Gastroesophageal sphincter (tissue), 3 donors: ENCODE results near the gene RPS6KB1.
"Not testable (repeated sequence)": the region's sequence is repeated elsewhere in the genome, so short reads cannot be mapped to it uniquely, and the experiment has no call there.

ENCODE experiments used
- EP300 ChIP-seq: sonication (generic); formaldehyde crosslinking; IDR thresholded peaks from one replicate; pipeline ENCODE4 v1.6.1; 2017; ENCODE audit warnings: antibody characterized with exemption, mild to moderate bottlenecking
- POLR2A ChIP-seq, 2 donors: fragments of 450-650 bp; IDR thresholded peaks; one replicate each; pipeline ENCODE4 v1.6.1; 2017; ENCODE audit warnings: antibody characterized with exemption in 2 of 2, mild to moderate bottlenecking in 2 of 2, moderate library complexity in 1 of 2
- TF ChIP-seq, protein P1 (sequence below), 4 experiments: fragments of 200-600 bp in 2 of 4; fragments of 450-650 bp in 2 of 4; sonication (generic) in 1 of 4; IDR thresholded peaks; one replicate each; pipeline ENCODE4 v1.5.1; 2017 to 2019; ENCODE audit warnings: antibody characterized with exemption in 4 of 4, mild to moderate bottlenecking in 2 of 4, moderate library complexity in 2 of 4

DNA sequence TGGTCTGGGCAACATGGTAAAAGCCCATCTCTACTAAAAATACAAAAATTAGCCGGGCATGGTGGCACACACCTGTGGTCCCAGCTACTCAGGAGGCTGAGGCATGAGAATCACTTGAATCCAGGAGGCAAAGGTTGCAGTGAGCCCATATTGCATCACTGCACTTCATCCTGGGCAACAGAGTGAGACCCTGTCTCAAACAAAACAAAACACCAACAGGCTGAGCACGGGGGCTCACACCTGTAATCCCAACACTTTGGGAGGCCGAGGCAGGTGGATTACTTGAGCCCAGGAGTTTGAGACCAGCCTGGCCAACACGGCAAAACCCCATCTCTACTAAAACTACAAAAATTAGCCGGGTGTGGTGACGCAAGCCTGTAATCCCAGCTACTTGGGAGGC is 82.2 kb downstream of the RPS6KB1 start:
- TF ChIP-seq, protein P1, sequence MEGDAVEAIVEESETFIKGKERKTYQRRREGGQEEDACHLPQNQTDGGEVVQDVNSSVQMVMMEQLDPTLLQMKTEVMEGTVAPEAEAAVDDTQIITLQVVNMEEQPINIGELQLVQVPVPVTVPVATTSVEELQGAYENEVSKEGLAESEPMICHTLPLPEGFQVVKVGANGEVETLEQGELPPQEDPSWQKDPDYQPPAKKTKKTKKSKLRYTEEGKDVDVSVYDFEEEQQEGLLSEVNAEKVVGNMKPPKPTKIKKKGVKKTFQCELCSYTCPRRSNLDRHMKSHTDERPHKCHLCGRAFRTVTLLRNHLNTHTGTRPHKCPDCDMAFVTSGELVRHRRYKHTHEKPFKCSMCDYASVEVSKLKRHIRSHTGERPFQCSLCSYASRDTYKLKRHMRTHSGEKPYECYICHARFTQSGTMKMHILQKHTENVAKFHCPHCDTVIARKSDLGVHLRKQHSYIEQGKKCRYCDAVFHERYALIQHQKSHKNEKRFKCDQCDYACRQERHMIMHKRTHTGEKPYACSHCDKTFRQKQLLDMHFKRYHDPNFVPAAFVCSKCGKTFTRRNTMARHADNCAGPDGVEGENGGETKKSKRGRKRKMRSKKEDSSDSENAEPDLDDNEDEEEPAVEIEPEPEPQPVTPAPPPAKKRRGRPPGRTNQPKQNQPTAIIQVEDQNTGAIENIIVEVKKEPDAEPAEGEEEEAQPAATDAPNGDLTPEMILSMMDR (IDR thresholded peaks at IDR 0.05): not testable (repeated sequence)
- not testable (repeated sequence) for TF ChIP-seq EP300; POLR2A (IDR thresholded peaks at IDR 0.05)
